Measurements from ENCODE around the gene UVRAG. TPM values are rescaled to one million over a fixed set of nuclear protein-coding genes. Genes with fewer than 3 reads are reported as not detected.

Gene UVRAG
- total and polyA plus RNA-seq, 2 donors (not counting 1 experiment from before 2014, with no cell fraction given) = 37.7 to 94.1 TPM

DNA sequence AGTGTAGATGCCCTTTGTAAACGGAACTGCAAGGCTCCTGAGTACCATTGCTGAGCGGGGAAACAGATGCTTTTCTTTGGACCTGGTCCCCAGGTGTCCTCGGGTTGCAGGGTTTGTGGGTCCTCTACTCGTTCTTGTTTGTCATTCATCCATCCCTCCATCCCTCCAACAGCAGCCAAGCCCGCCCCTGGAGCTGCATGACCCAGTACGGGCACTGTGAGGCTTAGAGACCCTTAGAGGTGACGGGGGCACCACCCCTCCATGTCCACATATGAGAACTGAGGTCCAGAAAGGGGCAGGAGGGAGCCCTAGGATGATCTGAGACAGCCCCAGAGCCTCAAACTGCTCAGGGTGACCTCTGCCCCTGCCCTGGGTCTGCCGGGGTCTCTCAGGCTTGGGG is 345.8 kb downstream of the UVRAG start:
- H3K27me3 Mint-ChIP-seq = no peaks in the 10 kb centered on the region
- no peak overlapping the region for H3K4me2 ChIP-seq (replicated peaks; ENCODE audit: low read depth, low read length, poor library complexity, severe bottlenecking)
- intact Hi-C loops (cut with micrococcal nuclease) = no loop called here

More for the DNA sequence above, 345.8 kb downstream of the UVRAG start:
- Mint-ChIP-seq H3K9me3 (ENCODE audit: insufficient read depth) (no peaks in the 10 kb centered on the region), H3K4me3 (no peak overlapping the region), H3K27ac (no peak overlapping the region), H3K4me1 (no peaks in the 10 kb centered on the region)
- H3K36me3 ChIP-seq (replicated peaks in 1 of 2; ENCODE audit: control extremely low read depth in 1 of 2, control insufficient read depth in 1 of 2, extremely low read depth in 1 of 2, insufficient read depth in 2 of 2, low read length in 1 of 2) = no peaks in the 10 kb centered on the region
- H3K27ac ChIP-seq (ENCODE audit: low read length in 2 of 2) = no peak overlapping the region
- H3K9me3 ChIP-seq (ENCODE audit: control extremely low read depth in 1 of 3, control insufficient read depth in 2 of 3, insufficient read depth in 1 of 3, low read length in 2 of 3) = no peaks in the 10 kb centered on the region
- H3K79me2 ChIP-seq (ENCODE audit: control insufficient read depth, insufficient read depth, low read length) = no peaks in the 10 kb centered on the region
- no peaks in the 10 kb centered on the region for H3K4me1 ChIP-seq (ENCODE audit: control insufficient read depth in 2 of 2, insufficient read depth in 2 of 2, low read length in 2 of 2)
- no peaks in the 10 kb centered on the region for H4K20me1 ChIP-seq (ENCODE audit: control insufficient read depth, insufficient read depth, low read length, poor library complexity, severe bottlenecking)
- H2AFZ ChIP-seq (ENCODE audit: insufficient read depth, low read depth, low read length, poor library complexity, severe bottlenecking) = no peak overlapping the region
- ChIA-PET CTCF (interaction anchor here (1.3 kb wide), 1 partner anchor 9 kb away, joined by 9 read pairs; no protein-coding TSS in a partner anchor), POLR2A (no interaction called here)
- H3K9ac ChIP-seq (ENCODE audit: low read length) = no peak overlapping the region
- H3K27me3 ChIP-seq (replicated peaks in 1 of 4; ENCODE audit: control extremely low read depth in 1 of 4, control insufficient read depth in 3 of 4, insufficient read depth in 4 of 4, low read length in 3 of 4) = no peaks in the 10 kb centered on the region
- no peak overlapping the region for H3K4me3 ChIP-seq (ENCODE audit: control extremely low read depth in 1 of 5, extremely low read depth in 1 of 5, insufficient read depth in 1 of 5, low read depth in 2 of 5, low read length in 4 of 5)
- TF ChIP-seq EZH2 (IDR thresholded peaks at IDR 0.05; ENCODE audit: borderline replicate concordance, insufficient read depth, low read depth, low read length, poor library complexity, severe bottlenecking) (no peak), CTCF (IDR thresholded peaks at IDR 0.05) (no peak)
- no peak for ATAC-seq (ENCODE audit: low read depth)
- WGBS (ENCODE audit: insufficient coverage) = 83% methylated on average over 5 of the region's 8 CpGs
- DNase-seq = no peak
